Hindlimb muscle (tissue), 1 donor: ENCODE results near the gene CHAC2. TPM values are rescaled to one million over a fixed set of nuclear protein-coding genes. Genes with fewer than 3 reads are reported as not detected.
"Not testable (repeated sequence)": the region's sequence is repeated elsewhere in the genome, so short reads cannot be mapped to it uniquely, and the experiment has no call there.

Experiments
- DNase-seq: peaks from one replicate; pipeline ENCODE4 v3.0.0-alpha.2; 2013
- polyA plus RNA-seq: library from polyadenylated mRNA; unstranded; fragments of 120-200 nt; gene quantifications from one replicate; pipeline ENCODE4 v1.2.1, GENCODE V29; 2013; ENCODE audit not compliant: insufficient read length

The CHAC2 gene
- polyA plus RNA-seq, 1 donor, result 3.2 TPM

DNA sequence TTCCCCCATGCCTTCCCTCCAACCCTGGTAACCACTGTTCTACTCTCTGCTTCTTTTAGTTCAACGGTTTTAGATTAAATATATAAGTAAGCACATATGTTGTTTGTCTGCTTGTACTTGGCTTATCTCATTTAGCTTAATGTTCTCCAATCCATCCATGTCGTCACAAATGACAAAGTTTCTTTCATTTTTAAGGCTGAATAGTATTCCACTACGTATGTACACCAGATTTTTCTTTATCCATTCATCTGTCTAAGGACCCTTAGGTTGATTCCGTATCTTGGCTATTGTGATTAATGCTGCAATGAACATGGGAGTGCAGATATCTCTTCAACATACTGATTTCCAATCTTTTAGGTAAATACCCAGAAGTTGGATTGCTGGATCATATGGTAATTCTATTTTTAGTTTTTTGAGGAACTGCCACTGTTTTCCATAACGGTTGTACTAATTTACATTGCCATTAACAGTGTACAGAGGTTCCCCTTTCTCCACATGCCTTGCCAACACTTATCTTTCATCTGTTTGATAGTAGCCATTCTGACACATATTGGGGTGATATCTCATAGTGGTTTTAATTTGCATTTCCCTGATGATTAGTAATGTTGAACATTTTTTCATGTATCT, 11.0 kb downstream of the CHAC2 start:
- DNase-seq, result no peak

GRCh38 chr2:53780056-53780455, 12.5 kb downstream of the CHAC2 start:
- DNase-seq, result no peak

GRCh38 chr2:53782676-53783075, 15.1 kb downstream of the CHAC2 start:
- DNase-seq, result no peak

- DNase-seq, result no peak
Measured at GRCh38 chr2:53784436-53784835, 16.8 kb downstream of the CHAC2 start.

DNA sequence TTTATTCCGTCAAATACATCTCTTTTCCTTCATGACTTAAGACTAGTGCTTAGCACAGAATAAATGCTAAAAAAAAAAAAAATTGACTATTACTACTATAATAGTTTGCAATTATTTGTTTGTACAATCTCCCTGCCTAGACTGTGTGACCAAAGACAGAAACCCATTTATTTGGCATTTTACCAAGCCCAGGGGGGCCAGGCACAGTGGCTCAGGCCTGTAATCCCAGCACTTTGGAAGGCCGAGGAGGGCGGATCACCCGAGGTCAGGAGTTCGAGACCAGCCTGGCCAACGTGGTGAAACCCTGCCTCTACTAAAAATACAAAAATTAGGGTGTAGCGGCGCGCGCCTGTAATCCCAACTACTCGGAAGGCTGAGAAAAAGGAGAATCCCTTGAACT, 17.8 kb downstream of the CHAC2 start:
- no peak for DNase-seq

DNA sequence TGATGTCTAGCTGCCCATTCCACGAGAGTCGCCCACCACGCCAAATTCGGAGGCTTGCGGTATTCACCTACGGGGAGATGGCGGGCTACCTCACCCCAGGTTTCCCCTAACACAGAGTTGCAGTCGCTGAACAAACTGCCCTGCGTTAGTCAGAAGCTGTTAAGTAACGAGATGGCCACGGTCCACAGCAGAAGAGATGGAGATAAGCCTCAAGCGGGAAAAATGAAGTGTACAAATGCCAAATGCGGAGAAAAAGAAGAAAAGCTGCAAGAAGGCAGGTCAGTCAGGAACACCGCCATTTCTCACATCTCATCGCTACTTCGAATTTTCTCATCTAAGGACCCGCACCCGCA, 18.7 kb downstream of the CHAC2 start:
- DNase-seq, result peak; percentile 28

DNA sequence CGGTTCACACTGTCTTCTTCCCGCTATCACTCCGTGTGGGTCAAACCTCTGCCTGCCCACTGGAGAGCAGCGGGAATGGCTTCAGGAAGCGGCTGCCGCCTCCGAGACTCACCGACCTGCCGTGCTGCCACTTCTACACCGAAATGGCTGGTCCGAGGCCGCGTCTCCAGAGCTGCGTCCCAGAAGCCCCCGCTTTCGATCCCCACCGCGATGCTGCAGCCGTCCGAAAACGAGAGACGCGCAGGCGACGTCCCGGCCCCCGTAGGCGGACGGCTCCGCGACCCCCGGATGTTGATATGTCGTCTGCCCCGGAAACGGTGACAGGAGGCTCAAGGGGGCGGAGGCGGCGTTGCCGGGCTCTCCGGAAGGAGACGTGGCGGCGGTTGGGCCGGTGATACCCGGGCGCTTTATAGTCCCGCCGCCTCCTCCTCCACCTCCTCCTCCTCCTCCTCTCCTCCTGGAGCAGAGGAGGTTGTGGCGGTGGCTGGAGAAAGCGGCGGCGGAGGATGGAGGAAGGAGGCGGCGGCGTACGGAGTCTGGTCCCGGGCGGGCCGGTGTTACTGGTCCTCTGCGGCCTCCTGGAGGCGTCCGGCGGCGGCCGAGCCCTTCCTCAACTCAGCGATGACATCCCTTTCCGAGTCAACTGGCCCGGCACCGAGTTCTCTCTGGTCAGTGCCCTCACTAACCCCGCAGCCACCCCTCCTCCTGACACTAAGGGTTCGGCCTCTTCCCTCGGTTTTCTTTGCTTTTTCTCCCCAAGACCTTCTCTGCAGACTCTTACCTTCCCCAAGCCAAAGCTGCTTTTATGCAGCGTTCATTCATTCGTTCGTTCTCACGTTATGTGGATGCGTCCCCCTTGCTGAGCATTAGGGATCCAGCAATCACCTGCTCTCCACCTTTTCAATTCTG, 19.4 kb downstream of the CHAC2 start, which contains the start of the genes ASB3 and ERLEC1:
TSS of gene ASB3 (minus strand) at position 249 of the 909 bp plus-strand sequence. CDS start 21,381 bp downstream, outside the sequence.
TSS of gene ERLEC1 (plus strand) at position 340 of the 909 bp plus-strand sequence. CDS start at position 507, 167 bp downstream.
- DNase-seq, result peak; percentile 93

DNA sequence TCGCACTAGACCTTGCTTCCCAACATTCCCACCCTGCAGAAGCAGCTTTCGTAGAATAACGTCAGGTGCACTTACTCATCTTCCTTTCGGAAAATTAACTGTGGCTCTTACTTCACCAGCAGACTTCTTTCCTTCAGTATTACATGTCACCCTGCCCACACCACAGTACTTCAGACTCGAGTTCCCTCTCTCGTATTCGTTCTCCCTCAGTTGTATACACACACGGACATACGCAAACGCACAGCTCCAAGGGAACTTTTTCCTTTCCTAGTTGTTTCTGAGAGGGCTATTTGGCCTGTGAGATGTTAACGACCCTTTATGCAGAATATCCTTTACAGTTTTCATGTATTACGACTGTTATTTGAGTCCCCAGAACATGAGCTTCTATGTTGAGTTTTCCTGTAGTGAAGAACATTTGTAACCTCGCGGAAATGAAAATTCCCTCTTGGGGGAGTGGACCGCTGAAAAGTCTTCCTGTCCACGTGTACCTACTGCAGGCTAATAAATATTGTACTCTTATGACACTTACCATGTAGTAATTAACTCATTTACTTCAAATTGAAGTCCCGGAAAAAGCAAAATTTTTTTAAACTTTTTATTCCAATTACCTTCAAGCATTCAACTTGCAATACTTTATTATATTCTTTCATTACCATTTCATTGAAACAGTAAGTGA, 20.1 kb downstream of the CHAC2 start:
- peak; percentile 8 for DNase-seq

DNA sequence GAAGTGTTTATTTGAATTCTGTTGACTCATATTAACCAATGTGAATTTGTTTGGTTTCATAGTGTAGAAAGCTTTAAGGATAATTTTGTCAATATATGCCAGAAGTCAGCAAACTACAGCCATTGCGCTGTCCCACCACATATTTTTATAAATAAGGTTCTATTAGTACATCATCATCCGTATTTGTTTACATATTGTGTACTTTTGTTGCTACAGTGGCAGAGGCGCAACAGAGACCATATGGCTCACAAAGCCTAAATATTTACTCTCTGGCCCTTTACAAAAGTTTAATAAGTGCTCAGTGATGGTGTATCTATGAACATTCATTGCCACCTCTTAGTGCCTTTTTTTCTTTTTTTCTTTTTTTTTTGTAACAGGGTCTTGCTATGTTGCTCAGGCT, 25.7 kb downstream of the CHAC2 start:
- no peak for DNase-seq

DNA sequence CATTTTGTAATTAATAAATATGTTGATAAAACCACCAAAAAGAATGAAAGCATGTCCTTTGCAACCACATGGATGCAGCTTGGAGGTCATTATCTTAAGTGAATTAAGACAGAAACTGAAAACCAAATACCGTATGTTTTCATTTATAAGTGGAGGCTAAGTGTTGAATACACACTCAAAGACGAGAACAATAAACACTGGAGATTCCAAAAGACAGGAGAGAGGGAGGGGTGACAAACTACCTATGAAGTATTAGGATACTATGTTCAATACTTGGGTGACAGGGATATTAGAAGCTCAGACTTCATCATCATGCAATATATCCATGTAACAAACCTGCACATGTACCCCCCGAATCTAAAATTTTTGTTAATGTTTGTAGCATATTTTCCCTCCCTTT, 26.2 kb downstream of the CHAC2 start:
- DNase-seq, result no peak

DNA sequence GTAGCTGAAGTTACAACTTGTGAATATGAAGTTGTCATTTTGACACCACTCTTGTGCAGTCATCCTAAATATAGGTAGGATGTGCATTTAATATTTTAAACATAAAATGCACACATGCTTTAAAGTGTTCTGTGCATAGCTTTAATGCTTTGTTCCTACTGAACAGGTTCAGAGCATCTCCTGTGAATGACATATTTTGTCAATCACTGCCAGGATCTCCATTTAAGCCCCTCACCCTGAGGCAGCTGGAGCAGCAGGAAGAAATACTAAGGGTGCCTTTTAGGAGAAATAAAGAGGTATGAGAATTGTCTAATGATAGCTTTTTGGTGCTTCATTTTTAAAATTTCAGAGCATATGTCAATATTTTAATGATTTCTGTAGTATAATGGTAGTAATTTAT, 33.9 kb downstream of the CHAC2 start:
- DNase-seq, result no peak

DNA sequence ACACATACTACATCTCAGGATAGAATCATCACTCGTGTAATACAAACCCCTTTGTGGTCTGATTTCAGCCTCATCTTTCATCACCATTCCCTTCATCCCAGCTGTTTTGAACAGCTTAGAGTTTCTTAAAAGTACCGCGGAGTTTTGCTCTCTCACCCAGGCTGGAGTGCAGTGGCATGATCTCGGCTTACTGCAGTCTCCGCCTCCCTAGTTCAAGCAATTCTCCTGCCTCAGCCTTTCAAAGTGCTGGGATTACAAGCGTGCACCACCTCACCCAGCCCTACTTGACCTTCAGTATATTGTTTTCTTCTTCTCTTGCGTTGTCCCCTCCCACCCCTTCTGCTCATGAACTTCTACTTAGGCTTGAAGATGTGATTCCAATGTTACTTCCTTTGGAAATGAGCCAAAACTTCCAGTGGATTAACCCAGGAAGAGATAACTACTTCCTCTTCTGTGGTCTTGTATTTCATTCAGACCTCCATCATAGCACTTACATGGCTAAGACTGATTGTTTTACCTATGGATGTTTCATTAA, 35.1 kb downstream of the CHAC2 start:
- DNase-seq, result no peak

GRCh38 chr2:53811601-53812000, 44.0 kb downstream of the CHAC2 start:
- no peak for DNase-seq

DNA sequence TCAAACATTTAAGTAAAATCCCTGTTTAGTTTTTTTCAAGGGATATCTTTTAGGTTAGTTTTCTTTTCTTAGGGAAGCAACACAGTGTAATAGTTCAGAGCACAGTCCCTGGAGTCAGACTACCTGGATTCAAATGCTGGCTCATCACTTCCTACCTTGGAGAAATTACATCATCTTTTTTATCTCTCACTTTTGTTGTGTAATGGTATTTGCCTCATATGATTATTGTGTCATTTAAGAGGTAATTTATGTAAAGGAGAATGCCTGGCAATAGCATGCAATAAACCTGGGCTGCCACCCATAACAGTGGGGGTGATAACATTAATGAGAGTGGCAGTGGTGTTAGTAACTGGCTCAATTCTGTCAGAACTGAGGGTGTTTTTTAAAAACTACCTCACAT, 45.5 kb downstream of the CHAC2 start:
- DNase-seq, result no peak

GRCh38 chr2:53818854-53819435, 51.3 kb downstream of the CHAC2 start:
- DNase-seq, result no peak

DNA sequence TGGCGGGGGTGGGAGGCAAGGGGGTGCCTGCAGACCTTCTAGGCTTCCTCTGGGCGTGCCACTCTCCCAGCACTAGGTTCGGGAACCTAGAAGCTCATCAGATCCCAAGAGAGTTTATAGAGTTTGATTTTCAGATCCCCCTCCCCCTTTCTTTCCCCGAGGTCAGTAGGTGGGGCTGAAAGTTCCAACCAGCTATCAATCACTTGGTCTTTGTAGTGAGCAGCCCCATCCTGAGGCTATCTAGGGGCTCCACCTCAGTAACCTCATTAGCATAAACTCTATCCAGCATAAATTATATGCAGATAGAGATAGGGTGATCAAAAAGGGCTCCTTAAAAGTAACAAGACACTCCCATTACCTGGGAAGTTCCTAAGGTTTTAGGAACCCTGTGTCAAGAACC, 52.0 kb downstream of the CHAC2 start:
- no peak for DNase-seq

DNA sequence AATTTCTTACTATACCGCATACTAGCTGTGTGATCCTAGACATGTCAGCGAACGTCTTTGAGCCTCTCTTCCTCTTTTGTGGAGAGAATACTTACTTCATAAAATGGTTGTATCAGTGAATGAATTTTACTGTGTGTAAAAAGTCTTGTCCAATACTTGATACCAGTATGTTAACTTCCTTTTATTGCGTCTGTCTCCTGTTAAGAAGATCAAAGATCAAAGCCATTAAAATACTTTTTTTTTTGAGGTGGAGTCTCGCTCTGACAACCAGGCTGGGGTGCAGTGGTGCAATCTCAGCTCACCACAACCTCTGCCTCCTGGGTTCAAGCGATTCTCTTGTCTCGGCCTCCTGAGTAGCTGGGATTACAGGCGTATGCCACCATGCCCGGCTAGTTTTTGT, 52.4 kb downstream of the CHAC2 start:
- DNase-seq, result no peak

- no peak for DNase-seq
Measured at GRCh38 chr2:53820711-53821110, 53.1 kb downstream of the CHAC2 start.

GRCh38 chr2:53821810-53822209, 54.2 kb downstream of the CHAC2 start:
- DNase-seq, result no peak

DNA sequence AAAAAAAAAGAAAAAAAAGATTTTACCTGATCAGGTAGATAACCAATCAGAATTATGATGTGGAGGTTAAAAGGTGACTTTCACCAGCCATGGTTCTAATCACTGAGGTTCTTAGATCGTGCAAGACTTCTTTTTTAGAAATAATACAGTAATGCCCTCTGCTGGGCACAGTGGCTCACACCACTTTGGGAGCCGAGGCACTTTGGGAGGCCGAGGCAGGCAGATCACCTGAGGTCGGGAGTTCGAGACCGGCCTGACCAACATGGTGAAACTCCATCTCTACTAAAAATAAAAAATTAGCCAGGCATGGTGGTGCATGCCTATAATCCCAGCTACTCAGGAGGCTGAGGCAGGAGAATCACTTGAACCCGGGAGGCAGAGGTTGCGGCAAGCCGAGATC, 56.0 kb downstream of the CHAC2 start:
- DNase-seq, result not testable (repeated sequence)
